DMS114 treated with DMSO at 0.1 percent for 48 hours (cell line): Measurements from ENCODE around the gene EGFR.

Experiments
- DNase-seq: peaks from one replicate; lab custom pipeline; 2025; ENCODE audit not compliant: unreplicated experiment; lab: John Stamatoyannopoulos, UW

EGFR gene

DNA sequence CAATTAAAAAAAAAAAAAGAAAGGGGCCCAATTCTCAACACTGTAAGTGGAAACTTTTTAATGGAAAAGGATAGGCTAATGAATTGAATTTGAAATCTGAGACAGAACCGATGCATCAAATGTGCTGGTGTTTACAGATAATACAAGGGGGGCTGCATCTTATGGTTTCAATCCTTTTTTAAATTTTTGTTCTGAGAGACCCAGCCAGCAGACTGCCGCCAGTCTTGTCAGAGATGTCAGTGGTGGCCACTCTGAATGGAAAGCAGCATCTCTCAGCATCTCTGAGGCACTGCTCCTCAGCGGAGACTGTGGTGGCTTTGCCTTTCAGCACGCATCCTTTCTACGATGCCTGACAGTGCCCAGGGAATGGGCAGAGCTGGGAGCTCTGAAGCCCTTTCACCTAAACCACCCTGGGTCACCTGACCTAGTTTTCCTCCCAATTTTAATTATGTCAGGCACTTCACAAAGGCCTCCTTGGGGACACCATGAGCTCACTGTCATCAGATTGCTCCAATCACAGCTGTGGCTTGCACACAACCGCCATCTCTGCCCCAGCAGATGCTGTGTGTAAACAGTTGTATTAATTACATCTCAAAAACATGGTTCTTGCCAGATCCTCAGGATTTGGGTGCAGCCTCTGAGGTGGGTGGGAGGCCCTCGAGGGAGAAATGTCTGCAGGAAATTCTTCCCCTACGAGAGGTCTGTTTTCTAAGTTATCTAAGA is 81.2 kb downstream of the EGFR start:
- DNase-seq, result no peak

DNA sequence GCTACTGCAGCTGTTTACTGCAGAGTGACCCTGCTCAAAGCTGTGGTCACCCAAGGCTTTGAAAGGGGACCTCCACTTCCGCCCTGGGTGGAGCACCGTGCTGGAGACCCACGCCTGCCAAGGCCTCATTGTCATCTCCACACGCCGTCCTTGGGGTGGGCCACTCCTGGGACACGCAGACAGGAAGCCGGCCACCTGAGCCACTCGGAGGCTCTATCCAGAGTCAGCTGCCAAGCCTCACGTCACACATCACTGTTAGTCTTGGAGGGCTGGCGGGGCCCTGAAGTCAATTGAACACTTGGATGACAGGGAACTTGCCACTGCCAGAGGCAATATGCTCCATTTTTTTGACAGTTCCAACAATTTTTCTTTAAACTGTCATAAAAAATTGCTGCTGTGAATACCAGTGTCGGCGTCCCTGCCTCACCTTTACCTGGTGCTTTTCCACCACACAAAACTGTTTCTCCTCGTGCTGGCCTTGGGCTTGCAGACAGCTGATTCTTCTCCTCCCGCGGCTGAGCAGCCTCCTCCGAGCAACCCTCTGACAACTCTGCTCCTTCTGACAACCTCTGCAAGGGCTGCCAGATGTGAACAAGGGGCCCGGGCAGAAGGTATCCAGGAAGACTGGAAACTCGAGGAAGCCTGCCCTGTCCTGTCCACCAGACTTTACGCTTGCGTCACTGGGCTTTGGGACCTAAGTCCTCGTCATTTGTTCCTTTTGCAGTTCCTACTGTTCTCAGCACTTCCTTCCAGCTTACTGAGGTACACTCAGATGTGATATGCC is 81.9 kb downstream of the EGFR start:
- DNase-seq, result no peak

DNA sequence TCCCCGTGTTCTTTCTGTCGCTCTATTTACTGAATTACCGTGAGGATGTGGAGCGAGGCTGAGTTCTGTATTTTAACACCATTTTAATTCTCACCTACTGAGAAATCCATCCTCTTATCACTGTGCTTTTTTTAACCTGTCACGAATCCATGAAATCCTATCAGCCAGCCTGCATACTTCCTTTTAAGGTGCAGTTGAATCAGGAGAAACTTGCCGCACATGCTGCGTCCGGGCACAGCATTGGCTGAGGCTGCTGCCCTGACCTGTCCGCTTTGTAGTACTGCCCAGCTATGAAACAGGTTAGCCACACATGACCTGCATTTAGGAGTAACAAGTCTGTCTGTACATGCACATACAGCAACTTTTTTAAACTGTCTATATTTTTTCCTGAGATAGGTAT is 82.5 kb downstream of the EGFR start:
- DNase-seq, result no peak

GRCh38 chr7:55104123-55104522 is 85.3 kb downstream of the EGFR start:
- DNase-seq, result no peak

GRCh38 chr7:55104712-55105433 is 86.1 kb downstream of the EGFR start:
- no peak for DNase-seq

DNA sequence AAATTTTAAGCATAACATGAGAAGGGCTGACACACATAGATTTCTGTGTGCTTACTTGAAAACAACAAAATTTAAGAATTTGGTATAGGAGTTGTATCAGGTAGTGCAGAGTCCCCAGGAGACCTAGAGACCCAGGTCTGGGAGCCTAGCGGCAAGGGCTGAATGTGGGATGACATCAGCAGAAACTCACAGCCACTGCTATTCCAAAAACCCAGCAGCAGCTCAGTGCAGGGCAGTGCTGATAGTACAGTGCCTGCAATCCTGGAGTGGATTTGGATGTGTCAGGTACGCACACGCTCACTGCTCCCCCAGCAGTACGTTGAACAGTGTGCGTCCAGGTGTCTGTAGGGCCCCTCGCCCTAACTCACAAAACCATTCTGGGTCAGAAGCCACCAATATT is 87.1 kb downstream of the EGFR start:
- DNase-seq, result no peak

GRCh38 chr7:55107946-55108345 is 89.1 kb downstream of the EGFR start:
- no peak for DNase-seq

- DNase-seq, result no peak
Measured at GRCh38 chr7:55108401-55108800, 89.6 kb downstream of the EGFR start.

- DNase-seq, result no peak
Measured at GRCh38 chr7:55108818-55109217, 90.0 kb downstream of the EGFR start.

DNA sequence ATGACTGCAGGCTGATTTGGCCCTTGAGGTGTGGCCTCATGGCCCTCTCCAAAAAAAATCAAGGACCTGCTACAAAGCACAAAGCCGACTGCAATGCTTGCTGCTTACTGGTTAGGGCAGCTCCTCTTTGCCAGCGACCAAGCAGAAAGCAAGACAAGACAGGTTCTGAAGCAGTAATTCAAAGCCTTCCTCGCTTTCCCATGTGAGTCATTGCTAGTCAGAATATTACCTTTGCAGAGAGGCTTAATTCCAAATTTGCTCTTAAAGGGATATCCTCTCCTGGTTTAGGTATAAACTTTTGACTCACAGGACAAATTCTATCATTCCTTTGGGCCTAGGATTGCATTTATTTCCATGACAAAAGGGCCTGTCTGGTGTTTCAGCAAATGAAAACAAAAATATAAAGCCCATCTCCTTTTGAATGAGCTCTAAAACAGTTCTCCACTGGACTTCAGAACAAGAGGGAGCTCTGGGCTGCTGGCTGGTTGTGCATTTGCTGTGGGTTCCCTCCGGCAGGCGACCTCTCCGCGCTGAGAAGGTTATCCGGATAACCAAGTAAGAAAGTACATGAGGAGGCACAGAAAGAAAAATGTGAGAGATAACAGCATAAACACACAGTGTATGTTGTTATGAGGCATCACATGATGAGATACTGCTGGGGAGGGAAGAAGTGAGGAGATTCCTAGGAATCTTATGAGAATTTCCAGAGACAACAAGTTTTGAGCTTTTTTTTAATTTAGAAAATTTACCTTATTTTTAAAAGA is 90.8 kb downstream of the EGFR start:
- no peak for DNase-seq

GRCh38 chr7:55110282-55110992 is 91.6 kb downstream of the EGFR start:
- DNase-seq, result no peak

DNA sequence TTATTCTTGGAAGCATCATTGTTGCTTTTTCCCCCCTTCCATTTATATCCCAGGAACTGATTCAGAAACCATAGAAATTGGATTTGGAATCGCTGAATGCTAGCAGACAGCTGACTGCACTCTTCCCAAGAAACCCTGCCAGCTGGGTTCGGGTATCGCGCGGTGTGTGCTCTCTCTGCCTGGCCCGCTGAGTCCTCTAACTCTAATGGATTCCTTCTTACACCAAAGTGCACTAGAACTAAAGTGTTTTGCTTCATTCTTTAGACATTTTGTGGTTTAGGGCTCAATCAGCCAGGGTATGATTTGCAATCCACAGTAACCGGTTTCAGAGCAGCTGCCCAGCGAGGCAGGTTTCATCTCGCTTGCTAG is 92.2 kb downstream of the EGFR start:
- no peak for DNase-seq

GRCh38 chr7:55112056-55112455 is 93.2 kb downstream of the EGFR start:
- no peak for DNase-seq

DNA sequence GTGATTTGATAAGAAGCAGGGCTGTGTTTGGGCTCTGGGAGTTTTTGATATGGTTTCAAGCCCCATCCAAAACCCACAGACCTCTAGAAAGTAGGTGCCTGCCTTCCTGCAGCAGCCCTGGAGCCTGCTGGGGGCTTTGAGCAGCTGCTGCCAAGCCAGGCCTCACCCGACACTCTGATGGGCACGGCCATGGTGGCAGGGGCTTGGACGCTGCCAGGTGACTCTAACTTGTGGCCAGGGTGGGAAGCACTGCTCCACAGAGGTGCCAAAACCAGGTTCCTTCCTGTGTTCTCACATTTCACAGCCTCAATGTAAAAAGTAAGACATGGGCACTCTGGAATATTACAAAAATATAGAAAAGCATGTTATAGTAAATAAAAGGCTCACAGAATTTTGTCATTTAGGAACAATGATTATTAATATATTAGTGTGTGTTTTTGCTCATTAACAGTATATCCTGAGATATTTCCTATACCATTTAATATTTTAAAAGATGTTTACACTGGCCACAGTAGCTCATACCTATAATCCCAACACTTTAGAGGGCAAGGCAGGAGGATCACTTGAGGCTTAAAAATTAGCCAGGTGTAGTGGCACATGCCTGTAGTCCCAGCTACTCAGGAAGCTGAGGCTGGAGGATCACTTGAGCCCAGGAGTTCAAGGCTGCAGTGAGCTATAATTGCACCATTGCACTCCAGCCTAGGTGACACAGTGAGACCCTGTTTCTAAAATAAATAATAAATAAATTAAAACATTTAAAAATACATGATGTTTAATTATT is 95.1 kb downstream of the EGFR start:
- no peak for DNase-seq

GRCh38 chr7:55117286-55117685 is 98.5 kb downstream of the EGFR start:
- DNase-seq, result no peak

GRCh38 chr7:55118426-55118825 is 99.6 kb downstream of the EGFR start:
- DNase-seq, result no peak

DNA sequence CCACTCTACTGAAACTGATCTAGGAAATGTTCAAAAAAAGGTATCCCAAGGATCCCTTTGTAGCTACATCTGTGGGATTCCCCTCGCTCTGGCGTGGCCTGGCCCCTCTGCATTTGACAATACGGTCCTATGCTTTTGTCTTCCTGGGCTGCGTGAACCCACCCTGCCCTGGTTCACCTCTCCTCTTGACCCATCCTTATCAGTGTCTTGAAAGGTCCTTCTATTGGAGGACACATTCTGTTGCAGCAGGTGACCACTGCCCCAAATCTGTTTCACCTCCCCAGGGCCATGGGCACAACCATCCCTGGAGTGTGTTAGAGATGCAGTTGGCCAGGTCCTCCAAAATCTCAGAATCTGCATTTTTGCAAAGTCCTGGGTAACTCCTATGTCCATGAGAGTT is 100.8 kb downstream of the EGFR start:
- DNase-seq, result no peak

DNA sequence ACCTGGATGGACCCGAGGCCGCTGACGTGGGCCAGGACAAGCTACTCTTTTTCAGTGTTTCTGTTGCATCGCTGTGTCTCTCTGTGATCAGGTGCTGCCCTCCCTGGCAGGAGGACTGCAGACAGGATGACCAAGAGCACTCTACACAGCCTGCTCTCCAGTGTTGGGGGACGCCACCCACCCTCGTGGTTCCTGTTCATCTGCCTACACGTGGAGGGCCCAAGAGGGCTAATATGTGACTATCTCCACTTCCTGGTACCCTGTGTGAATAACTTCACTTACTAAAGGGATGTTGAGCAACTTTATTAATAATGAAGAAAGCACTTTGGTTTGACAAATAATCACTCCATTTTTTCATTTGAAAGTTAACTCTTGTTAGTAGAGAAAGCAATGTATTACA is 101.3 kb downstream of the EGFR start:
- DNase-seq, result no peak

DNA sequence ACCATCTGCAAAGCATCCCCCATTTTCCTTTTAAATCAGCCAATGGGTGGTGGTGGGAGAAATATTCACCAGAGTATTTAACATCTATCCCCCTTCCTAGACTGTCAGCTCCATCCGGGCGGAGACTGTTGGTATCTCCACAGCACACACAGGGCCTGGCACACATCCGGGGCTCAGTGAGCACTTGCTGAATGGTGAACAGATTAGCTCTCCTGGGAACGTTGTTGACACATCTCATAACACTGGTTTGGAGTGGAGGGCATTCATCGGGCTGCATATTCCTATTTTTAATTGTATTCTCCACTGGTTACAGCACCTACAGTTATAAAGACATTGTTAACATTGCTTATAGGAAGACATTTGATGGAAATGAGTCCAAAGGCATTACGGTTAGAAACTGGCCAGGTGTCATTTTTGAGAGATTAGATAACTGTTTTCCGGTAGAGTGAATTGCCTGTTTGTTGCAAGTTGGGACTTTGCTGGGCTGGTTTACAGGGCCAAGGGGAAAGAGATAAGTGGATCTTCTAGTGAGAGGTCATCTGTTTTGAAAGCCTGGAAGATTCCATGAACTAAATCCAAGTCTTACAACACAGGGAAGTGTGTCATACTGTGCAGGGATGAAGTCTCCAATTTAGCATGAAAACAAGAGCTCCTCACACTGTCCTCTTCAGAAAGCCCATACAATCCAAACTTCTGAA is 101.8 kb downstream of the EGFR start:
- DNase-seq, result no peak
